Adrenal gland (tissue), 5 donors: ENCODE results near the gene KCNIP3.
"Not testable (repeated sequence)": the region's sequence is repeated elsewhere in the genome, so short reads cannot be mapped to it uniquely, and the experiment has no call there.

Source experiments
- CTCF ChIP-seq, 6 experiments: fragments of 450-650 bp in 4 of 6; fragments of 200-600 bp in 2 of 6; sonication (generic) in 1 of 6; IDR thresholded peaks; 1 replicate in 5 of 6; 2 replicates in 1 of 6; pipeline versions ENCODE4 v1.5.1 to v1.8.0; 2016 to 2021; ENCODE audit warnings: antibody characterized with exemption in 6 of 6, mild to moderate bottlenecking in 2 of 6, moderate library complexity in 1 of 6
- POLR2A ChIP-seq, 2 donors: fragments of 450-650 bp; IDR thresholded peaks; one replicate each; pipeline ENCODE4 v1.6.1; 2017; ENCODE audit warnings: antibody characterized with exemption in 2 of 2, mild to moderate bottlenecking in 2 of 2, moderate library complexity in 1 of 2
- donor health status: DM: no; HTN: no; CAD: no.

DNA sequence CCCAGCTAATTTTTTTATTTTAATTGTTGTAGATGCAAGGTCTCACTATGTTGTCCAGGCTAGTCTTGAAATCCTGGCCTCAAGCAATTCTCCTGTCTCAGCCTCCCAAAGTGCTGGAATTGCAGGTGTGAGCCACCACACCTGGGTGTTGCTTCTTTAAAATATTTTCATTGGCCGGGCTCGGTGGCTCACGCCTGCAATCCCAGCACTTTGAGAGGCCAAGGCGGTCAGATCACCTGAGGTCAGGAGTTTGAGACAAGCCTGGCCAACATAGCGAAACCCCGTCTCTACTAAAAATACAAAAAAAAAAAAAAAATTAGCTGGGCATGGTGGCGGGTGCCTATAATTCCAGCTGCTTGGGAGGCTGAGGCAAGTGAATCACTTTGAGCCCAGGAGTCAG lies 81.1 kb downstream of the KCNIP3 start:
- not testable (repeated sequence) for TF ChIP-seq CTCF, POLR2A (IDR thresholded peaks at IDR 0.05)
